Left ventricle myocardium inferior (tissue), 1 donor: ENCODE measurements around the gene RNF13. TPM values are rescaled to one million over a fixed set of nuclear protein-coding genes. Genes with fewer than 3 reads are reported as not detected.

ENCODE experiments used
- DNase-seq: peaks from one replicate; pipeline ENCODE4 v3.0.0-alpha.2; 2020
- H3K27ac ChIP-seq: fragments of 200-600 bp; replicated peaks from 2 replicates; pipeline ENCODE4 v1.8.0; 2021
- H3K27me3 ChIP-seq: fragments of 200-600 bp; 2 replicates; pipeline ENCODE4 v1.8.0; 2021; ENCODE audit warnings: low read depth
- H3K36me3 ChIP-seq: fragments of 200-600 bp; 2 replicates; pipeline ENCODE4 v1.8.0; 2021
- H3K4me1 ChIP-seq: fragments of 200-600 bp; 2 replicates; pipeline ENCODE4 v1.8.0; 2021
- H3K4me3 ChIP-seq: fragments of 200-600 bp; 2 replicates; pipeline ENCODE4 v1.8.0; 2021; ENCODE audit warnings: mild to moderate bottlenecking, moderate library complexity
- H3K9me3 ChIP-seq: fragments of 200-600 bp; replicated peaks from 2 replicates; pipeline ENCODE4 v1.8.0; 2021
- intact Hi-C: fragments of 100-400 bp; cut with micrococcal nuclease; formaldehyde crosslinking; loops from one replicate; pipeline ENCODE4 v1.11.0; 2022
- total RNA-seq: library from RNA; stranded (reverse); fragmentation: NEBNext Ultra II Directional; extraction: Animal tissue kit (Norgen Biotek cat#: 25700); gene quantifications from one replicate; pipeline ENCODE4 v1.2.1, GENCODE V29; 2021
- TF ChIP-seq, protein P1 (sequence below): fragments of 200-600 bp; IDR thresholded peaks from 2 replicates; pipeline ENCODE4 v1.8.0; 2021; ENCODE audit warnings: antibody characterized with exemption, mild to moderate bottlenecking, borderline replicate concordance
- donor health status: DM: no; HTN: yes; CAD: no; lungs with severe emphysema.

Gene RNF13
- total RNA-seq, 1 donor from 2014 or later: 47.7 TPM

DNA sequence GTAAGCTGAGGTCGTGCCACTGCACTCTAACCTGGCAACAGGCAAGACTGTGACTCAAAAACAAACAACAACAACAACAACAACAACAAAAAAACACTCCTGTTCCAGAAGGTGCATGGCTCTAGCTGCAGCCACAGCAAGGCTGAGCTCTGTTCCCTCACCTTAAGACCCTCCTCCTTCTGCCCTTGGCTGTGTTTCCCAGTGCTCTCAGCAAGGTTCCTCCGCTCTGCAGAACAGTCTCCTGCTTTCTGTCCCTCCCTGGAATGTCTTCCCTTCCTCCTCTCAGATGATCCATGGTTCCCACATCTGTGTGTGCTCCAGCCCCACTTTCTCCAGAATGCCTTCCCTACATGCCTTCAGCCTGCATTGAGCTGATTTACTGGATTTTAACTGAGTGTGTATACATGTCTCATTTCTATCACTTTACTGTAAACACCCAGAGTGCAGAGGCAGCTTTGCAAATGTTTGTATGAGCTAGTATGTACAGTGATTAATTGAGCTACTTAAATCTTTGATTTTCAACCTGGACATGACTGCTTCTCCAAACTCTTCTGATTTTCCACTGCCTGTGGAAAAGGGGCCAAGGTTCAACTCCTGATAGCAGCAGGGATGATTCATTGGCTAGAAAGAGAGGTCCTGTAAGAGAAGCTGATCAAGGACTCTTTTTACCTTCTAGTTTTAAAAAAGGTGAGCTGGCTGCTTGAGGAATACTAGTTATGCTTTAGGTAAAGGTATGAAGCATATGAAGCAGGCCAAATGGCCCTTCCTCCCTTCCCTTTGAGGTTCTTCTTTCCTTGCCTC lies 35.4 kb upstream of the RNF13 start:
- Histone ChIP-seq H3K4me1 (no peaks in the 10 kb centered on the region), H3K9me3 (no peaks in the 10 kb centered on the region), H3K36me3 (no peaks in the 10 kb centered on the region), H3K4me3 (no peak overlapping the region), H3K27ac (no peak overlapping the region), H3K27me3 (no peaks in the 10 kb centered on the region)
- DNase-seq: no peak
- intact Hi-C loops: no loop called here
- TF ChIP-seq, protein P1, sequence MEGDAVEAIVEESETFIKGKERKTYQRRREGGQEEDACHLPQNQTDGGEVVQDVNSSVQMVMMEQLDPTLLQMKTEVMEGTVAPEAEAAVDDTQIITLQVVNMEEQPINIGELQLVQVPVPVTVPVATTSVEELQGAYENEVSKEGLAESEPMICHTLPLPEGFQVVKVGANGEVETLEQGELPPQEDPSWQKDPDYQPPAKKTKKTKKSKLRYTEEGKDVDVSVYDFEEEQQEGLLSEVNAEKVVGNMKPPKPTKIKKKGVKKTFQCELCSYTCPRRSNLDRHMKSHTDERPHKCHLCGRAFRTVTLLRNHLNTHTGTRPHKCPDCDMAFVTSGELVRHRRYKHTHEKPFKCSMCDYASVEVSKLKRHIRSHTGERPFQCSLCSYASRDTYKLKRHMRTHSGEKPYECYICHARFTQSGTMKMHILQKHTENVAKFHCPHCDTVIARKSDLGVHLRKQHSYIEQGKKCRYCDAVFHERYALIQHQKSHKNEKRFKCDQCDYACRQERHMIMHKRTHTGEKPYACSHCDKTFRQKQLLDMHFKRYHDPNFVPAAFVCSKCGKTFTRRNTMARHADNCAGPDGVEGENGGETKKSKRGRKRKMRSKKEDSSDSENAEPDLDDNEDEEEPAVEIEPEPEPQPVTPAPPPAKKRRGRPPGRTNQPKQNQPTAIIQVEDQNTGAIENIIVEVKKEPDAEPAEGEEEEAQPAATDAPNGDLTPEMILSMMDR: no peak

DNA sequence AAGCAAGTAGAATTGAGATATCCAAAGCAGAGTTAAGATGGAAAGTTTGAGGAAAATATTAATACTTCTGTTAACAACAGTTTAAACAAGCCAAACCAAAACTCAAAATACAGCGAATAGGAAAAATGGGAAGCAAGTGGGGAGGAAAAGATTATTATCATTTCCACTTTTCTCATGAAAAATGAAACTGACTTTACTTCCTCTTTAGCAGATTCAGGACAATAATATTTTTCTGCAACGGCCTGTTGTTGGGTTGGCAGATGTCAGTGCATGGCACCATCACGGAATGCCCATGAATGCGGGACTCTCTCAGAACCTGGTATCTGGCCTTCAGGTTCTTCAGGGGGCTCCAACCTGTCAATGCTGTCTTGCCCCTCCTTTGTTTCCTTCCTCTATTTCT lies 31.8 kb upstream of the RNF13 start:
- TF ChIP-seq, protein P1: no peak
- Histone ChIP-seq H3K9me3 (no peaks in the 10 kb centered on the region), H3K4me3 (no peak overlapping the region), H3K4me1 (peaks cover 5% of the 10 kb centered on the region), H3K27me3 (no peaks in the 10 kb centered on the region), H3K36me3 (no peaks in the 10 kb centered on the region), H3K27ac (peak overlapping the region; percentile 24)
- DNase-seq: no peak
- intact Hi-C loops: no loop called here

DNA sequence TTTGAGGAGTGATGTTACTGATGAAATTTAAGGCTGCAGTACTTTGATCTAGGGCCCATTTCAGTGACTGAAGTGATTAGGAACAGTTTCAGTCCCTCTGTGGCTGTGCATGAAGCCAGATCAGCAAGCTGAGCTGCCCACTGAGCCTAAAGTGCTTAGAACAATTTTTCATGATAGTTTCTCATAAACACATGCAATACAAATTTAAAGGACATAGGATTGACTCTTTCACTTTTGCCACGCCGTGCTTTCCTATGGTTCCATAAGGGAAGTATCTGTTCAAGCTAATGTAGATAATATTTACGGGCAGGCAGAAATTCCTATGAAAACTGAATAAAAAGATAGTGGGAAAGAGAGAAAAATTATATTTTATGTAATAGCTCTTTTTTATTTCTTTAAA lies 31.3 kb upstream of the RNF13 start:
- H3K9me3 ChIP-seq: no peaks in the 10 kb centered on the region
- no peak for DNase-seq
- TF ChIP-seq, protein P1: no peak
- no peak overlapping the region for H3K4me3 ChIP-seq
- no peaks in the 10 kb centered on the region for H3K27me3 ChIP-seq
- peak overlapping the region; percentile 24 for H3K27ac ChIP-seq
- peaks cover 5% of the 10 kb centered on the region for H3K4me1 ChIP-seq
- H3K36me3 ChIP-seq: no peaks in the 10 kb centered on the region
- intact Hi-C loops: no loop called here

DNA sequence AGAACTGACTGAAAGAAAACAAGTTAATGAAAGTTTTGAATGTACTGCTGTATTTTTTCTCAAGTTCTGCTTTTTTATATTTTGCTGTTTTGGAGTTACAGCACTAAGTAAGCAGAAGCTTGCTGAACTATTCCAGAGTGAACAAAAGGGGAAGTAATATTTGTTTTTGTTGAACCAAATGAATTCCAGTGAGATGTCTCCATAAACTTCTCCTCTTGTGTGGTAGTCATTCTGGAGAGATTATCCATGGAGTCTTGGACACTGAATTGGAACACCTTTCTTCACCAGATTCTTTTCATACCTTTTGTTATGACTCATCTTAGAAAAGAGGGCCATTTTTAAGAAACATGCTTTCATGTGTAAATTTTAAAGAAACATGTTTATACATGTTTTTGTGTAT lies 29.4 kb upstream of the RNF13 start:
- intact Hi-C loops: no loop called here
- TF ChIP-seq, protein P1: no peak
- no peak for DNase-seq
- Histone ChIP-seq H3K4me3 (no peak overlapping the region), H3K27ac (no peak overlapping the region), H3K27me3 (no peaks in the 10 kb centered on the region), H3K4me1 (peaks cover 5% of the 10 kb centered on the region), H3K36me3 (no peaks in the 10 kb centered on the region), H3K9me3 (no peaks in the 10 kb centered on the region)

DNA sequence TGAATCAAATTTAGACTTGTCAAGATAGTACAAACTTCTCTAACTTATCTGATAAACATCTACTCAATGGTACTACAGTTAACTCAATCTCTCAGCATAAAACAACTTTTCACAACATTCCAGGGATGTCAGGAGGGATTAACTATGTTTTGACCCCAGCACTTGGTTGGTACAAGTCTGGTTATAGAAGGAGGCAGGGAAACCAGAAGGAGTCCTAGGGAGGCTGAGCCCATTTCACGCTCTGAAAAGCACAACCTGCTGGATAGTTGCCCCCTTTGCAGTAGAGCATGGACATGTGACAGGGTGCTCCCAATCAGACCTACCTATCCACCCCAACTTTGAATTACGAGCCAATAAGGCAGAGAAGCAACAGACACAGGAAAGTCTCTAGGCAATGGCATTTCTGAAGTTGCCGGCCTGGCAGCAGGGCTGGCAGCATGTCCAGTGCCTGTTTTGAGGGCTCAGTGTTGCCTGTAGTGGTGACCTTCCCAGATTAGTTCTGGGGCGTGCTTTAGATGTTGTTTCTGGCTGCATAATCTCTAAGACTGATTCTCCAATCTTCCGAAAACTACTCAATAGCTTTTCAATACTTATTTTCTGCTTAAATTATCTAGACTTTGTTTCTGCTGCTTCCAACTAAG lies 28.8 kb upstream of the RNF13 start:
- no peaks in the 10 kb centered on the region for H3K36me3 ChIP-seq
- intact Hi-C loops: no loop called here
- H3K4me1 ChIP-seq: peaks cover 5% of the 10 kb centered on the region
- no peaks in the 10 kb centered on the region for H3K27me3 ChIP-seq
- no peaks in the 10 kb centered on the region for H3K9me3 ChIP-seq
- no peak for DNase-seq
- no peak overlapping the region for H3K27ac ChIP-seq
- TF ChIP-seq, protein P1: no peak
- no peak overlapping the region for H3K4me3 ChIP-seq
